MCF 10A (cell line): ENCODE data around the gene STK32B. TPM values are rescaled to one million over a fixed set of nuclear protein-coding genes. Genes with fewer than 3 reads are reported as not detected.
"Not testable (repeated sequence)": the region's sequence is repeated elsewhere in the genome, so short reads cannot be mapped to it uniquely, and the experiment has no call there.

Experiments
- BruUV-seq: library from RNA; stranded (reverse); fragments of 400-500 nt; replicated peaks from 2 replicates; lab custom pipeline; 2021; lab: Mats Ljungman, UMichigan
- CTCF ChIA-PET: fragments of 300-600 bp; sonication (Branson Sonifier 250); formaldehyde crosslinking; extraction: SDS; loops from one replicate; lab custom pipeline; 2021; ENCODE audit warnings: antibody characterized with exemption, inconsistent platforms; lab: Yijun Ruan, JAX
- POLR2A ChIA-PET: fragments of 300-600, 350-650 bp; sonication (Branson Sonifier 250); formaldehyde crosslinking; extraction: SDS; loops from one replicate; lab custom pipeline; 2020; ENCODE audit warnings: antibody characterized with exemption, inconsistent platforms; lab: Yijun Ruan, JAX
- DNase-seq: peaks from one replicate; pipeline ENCODE4 v3.0.0-alpha.2; 2018; ENCODE audit not compliant: unreplicated experiment
- H3K27ac Mint-ChIP-seq: one replicate; pipeline ENCODE4 v1.8.0; 2022; ENCODE audit warnings: mild to moderate bottlenecking, low read depth, mixed read lengths; ENCODE audit not compliant: unreplicated experiment
- H3K27me3 Mint-ChIP-seq: one replicate; pipeline ENCODE4 v1.8.0; 2022; ENCODE audit warnings: mixed read lengths; ENCODE audit not compliant: insufficient read depth, unreplicated experiment
- H3K36me3 Mint-ChIP-seq: one replicate; pipeline ENCODE4 v1.8.0; 2022; ENCODE audit warnings: mild to moderate bottlenecking, moderate library complexity, mixed read lengths; ENCODE audit not compliant: insufficient read depth, unreplicated experiment
- H3K4me1 Mint-ChIP-seq: one replicate; pipeline ENCODE4 v1.8.0; 2022; ENCODE audit warnings: mixed read lengths; ENCODE audit not compliant: insufficient read depth, unreplicated experiment
- H3K4me3 Mint-ChIP-seq: one replicate; pipeline ENCODE4 v1.8.0; 2022; ENCODE audit warnings: mild to moderate bottlenecking, moderate library complexity, mixed read lengths; ENCODE audit not compliant: unreplicated experiment
- H3K9me3 Mint-ChIP-seq: one replicate; pipeline ENCODE4 v1.8.0; 2022; ENCODE audit warnings: mixed read lengths; ENCODE audit not compliant: unreplicated experiment
- intact Hi-C: fragments of 100-400 bp; cut with micrococcal nuclease; formaldehyde crosslinking; loops from 2 replicates; pipeline ENCODE4 v1.14.1; 2022
- total RNA-seq: library from RNA; stranded (reverse); gene quantifications from 2 replicates; pipeline ENCODE4 v1.2.3, GENCODE V29; 2022
- TF ChIP-seq, protein P1 (sequence below): fragments of 200-600 bp; IDR thresholded peaks from one replicate; pipeline ENCODE4 v1.8.0; 2022; ENCODE audit warnings: antibody characterized with exemption, mild to moderate bottlenecking; ENCODE audit not compliant: unreplicated experiment

Gene STK32B
- total RNA-seq, 1 experiment from 2014 or later: not detected

DNA sequence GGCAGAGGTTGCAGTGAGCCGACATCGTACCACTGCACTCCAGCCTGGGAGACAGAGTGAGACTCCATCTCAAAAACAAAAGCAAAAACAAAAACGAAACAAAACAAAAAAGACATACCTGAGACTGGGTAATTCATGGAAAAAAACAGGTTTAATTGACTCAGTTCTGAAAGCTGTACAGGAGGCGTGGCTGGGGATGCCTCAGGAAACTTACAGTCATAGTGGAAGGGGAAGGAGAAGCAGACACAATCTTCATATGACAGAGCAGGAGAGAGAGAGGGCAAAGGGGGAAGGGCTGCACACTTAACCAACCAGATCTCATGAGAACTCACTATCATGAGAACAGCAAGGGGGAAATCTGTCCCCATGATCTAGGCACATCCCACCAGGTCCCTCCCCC is 229.5 kb downstream of the STK32B start:
- BruUV-seq: no TSS peak

DNA sequence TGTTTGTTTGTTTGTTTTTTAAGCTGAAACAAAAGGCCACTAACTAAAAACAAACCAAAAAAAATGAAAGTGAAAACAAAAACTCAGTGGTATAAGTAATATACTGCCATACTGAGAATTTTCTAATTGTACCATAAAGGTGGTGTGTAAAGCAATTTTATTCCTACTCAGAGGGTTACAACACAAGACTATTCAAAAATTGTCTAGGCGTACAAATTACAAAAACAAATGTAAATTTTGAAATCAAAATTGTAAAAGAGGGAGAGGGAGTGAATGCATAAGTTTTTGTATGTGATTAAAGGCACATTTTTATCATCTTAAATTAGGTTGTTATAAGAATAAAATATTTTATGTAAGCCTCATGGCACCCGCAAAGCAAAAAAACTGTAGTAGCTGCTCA is 232.6 kb downstream of the STK32B start:
- H3K9me3 Mint-ChIP-seq: peaks cover 5% of the 10 kb centered on the region
- H3K36me3 Mint-ChIP-seq: no peaks in the 10 kb centered on the region
- intact Hi-C loops: no loop called here
- ChIA-PET POLR2A (no interaction called here), CTCF (interaction anchor here (0.5 to 0.7 kb wide), 2 partner anchors 25 to 576 kb away, joined by 3 read pairs; no protein-coding TSS in a partner anchor)
- peaks cover 15% of the 10 kb centered on the region for H3K27me3 Mint-ChIP-seq
- no TSS peak for BruUV-seq
- H3K4me1 Mint-ChIP-seq: no peaks in the 10 kb centered on the region
- DNase-seq: no peak
- no peak overlapping the region for H3K4me3 Mint-ChIP-seq
- no peak overlapping the region for H3K27ac Mint-ChIP-seq
- TF ChIP-seq, protein P1, sequence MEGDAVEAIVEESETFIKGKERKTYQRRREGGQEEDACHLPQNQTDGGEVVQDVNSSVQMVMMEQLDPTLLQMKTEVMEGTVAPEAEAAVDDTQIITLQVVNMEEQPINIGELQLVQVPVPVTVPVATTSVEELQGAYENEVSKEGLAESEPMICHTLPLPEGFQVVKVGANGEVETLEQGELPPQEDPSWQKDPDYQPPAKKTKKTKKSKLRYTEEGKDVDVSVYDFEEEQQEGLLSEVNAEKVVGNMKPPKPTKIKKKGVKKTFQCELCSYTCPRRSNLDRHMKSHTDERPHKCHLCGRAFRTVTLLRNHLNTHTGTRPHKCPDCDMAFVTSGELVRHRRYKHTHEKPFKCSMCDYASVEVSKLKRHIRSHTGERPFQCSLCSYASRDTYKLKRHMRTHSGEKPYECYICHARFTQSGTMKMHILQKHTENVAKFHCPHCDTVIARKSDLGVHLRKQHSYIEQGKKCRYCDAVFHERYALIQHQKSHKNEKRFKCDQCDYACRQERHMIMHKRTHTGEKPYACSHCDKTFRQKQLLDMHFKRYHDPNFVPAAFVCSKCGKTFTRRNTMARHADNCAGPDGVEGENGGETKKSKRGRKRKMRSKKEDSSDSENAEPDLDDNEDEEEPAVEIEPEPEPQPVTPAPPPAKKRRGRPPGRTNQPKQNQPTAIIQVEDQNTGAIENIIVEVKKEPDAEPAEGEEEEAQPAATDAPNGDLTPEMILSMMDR: no peak

More for the DNA sequence above, 229.5 kb downstream of the STK32B start:
- ChIA-PET POLR2A (no interaction called here), CTCF (no interaction called here)
- Mint-ChIP-seq H3K27me3 (peaks cover 5% of the 10 kb centered on the region), H3K27ac (no peak overlapping the region), H3K9me3 (peaks cover 5% of the 10 kb centered on the region), H3K4me3 (no peak overlapping the region), H3K36me3 (no peaks in the 10 kb centered on the region), H3K4me1 (no peaks in the 10 kb centered on the region)
- TF ChIP-seq, protein P1: no peak
- intact Hi-C loops: no loop called here
- DNase-seq: no peak

DNA sequence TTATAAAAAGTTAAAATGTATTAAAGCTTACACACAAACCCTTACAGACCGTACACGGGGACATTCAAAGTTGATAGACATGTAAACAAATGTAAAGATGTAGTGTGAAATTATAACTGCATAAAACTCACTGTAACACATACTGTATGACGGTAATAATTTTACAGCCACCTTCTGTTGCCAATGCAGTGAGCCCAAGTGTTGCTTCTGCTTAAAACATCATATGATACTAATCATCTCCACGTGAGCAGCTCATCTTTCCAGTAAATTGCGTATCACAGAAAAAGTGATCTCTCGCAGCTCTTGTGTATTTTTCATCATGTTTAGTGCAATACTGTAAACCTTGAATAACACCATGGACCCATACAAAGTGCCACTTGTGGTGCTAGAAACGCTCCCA is 233.2 kb downstream of the STK32B start:
- TF ChIP-seq, protein P1: no peak
- Mint-ChIP-seq H3K27me3 (peaks cover 15% of the 10 kb centered on the region), H3K4me3 (no peak overlapping the region), H3K9me3 (peaks cover 5% of the 10 kb centered on the region), H3K4me1 (no peaks in the 10 kb centered on the region), H3K27ac (no peak overlapping the region), H3K36me3 (no peaks in the 10 kb centered on the region)
- BruUV-seq: no TSS peak
- intact Hi-C loops: no loop called here
- CTCF ChIA-PET: interaction anchor here (0.7 kb wide), 1 partner anchor 577 kb away, joined by 3 read pairs; no protein-coding TSS in a partner anchor
- DNase-seq: no peak
- POLR2A ChIA-PET: interaction anchor here (0.5 kb wide), 1 partner anchor 61 kb away, joined by 3 read pairs; no protein-coding TSS in a partner anchor

DNA sequence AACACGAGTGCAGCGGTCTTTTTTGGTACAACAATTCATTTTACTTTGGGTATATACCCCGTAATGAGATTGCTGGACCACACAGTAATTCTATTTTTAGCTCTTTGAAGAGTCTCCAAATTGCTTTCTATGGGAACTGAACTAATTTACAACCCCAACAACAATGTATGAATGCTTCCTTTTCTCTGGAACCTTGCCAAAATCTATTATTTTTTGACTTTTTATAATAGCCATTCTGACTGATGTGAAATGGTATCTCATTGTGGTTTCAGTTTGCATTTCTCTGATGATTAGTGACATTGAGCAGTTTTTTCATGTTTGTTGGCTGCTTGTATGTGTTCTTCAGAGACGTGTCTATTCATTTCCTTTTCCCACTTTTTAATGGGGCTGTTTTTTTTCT is 240.8 kb downstream of the STK32B start:
- CTCF ChIA-PET: no interaction called here
- no TSS peak for BruUV-seq
- intact Hi-C loops: no loop called here
- Mint-ChIP-seq H3K4me3 (no peak overlapping the region), H3K27me3 (no peaks in the 10 kb centered on the region), H3K4me1 (no peaks in the 10 kb centered on the region), H3K9me3 (peaks cover 14% of the 10 kb centered on the region), H3K27ac (no peak overlapping the region), H3K36me3 (peaks cover 6% of the 10 kb centered on the region)
- DNase-seq: no peak
- POLR2A ChIA-PET: no interaction called here
- TF ChIP-seq, protein P1: no peak

DNA sequence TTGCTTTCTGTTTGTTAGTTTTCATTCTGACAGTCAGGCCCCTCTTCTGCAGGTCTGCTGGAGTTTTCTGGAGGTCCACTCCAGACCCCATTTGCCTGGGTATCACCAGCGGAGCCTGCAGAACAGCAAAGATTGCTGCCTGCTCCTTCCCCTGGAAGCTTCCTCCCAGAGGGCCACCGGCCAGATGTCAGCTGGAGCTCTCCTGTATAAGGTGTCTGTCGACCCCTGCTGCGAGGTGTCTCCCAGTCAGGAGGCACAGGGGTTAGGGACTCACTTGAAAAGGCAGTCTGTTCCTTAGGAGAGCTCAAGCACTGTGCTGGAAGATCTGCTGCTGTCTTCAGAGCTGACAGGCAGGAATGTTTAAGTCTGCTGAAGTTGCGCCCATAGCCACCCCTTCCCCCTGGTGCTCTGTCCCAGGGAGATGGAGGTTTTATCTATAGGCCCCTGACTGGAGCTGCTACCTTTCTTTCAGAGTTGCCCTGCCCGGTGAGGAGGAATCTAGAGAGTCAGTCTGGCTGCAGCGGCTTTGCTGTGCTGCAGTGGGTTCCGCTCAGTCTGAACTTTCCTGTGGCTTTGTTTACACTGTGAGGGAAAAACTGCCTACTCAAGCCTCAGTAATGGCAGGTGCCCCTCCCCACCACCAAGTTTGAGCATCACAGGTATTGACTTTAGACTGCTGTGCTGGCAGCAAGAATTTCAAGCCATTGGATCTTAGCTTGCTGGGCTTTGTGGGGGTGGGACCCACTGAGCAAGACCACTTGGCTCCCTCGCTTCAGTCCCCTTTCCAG is 246.9 kb downstream of the STK32B start:
- peaks cover 28% of the 10 kb centered on the region for H3K9me3 Mint-ChIP-seq
- H3K4me1 Mint-ChIP-seq, DNase-seq, H3K27ac Mint-ChIP-seq, H3K27me3 Mint-ChIP-seq, BruUV-seq, intact Hi-C loops, POLR2A ChIA-PET, H3K36me3 Mint-ChIP-seq, H3K4me3 Mint-ChIP-seq: not testable (repeated sequence)
- CTCF ChIA-PET: interaction anchor here (0.6 kb wide), 1 partner anchor 30 kb away, joined by 3 read pairs; no protein-coding TSS in a partner anchor
